Kasumi-1 (cell line): ENCODE data around the gene INO80E.

Experiments used
- DNase-seq, 2 experiments: peaks; one replicate each; lab custom pipeline; 2025; lab: John Stamatoyannopoulos, UW

The INO80E gene

GRCh38 chr16:29993191-29993902, 2.7 kb upstream of the INO80E start:
- DNase-seq = no peak

GRCh38 chr16:29993903-29994599, 2.0 kb upstream of the INO80E start:
- no peak for DNase-seq

DNA sequence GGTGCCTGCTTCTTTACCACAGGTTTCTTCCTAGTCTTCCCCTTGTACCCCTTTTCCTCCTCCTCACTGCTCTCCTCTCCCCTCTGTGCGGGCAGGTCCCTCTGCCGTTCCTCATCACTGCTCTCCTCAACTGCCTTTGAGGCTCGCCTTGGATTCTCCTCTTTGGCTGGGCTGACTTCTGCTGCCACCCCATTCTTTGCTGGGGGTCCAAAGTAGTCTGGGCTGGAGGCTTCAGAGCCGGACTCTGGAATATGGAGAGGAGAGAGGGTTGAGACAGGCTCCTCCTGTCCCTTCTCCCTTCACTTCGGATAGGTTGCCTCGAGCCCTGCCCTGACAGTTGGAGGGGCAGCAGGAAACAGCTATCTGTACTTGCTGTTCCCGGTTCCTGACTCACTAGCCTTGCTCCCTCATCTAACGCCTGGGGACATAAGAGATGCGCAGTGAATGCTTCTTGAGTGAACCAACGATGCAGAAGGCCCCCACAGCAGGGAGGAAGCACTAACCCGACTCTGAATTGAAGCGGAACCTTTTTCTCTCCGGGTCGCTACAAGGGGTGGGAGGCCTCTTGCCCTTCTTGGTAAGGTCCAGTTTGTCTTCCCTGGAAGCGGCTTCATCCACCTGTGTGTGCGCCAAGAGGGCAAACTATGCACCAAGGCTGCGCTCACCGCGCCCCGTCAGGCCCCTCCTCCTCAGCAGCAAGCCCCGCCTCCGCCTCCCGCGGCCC, 1.3 kb upstream of the INO80E start:
- DNase-seq = no peak

- peak; percentile 33 to 37 for DNase-seq
These were observed 624 bp upstream of the INO80E start, which contains the start of gene HIRIP3 for GRCh38 chr16:29995324-29995910. Gene HIRIP3 (minus strand): TSS chr16:29995617. CDS start chr16:29995605, 12 bp downstream.

DNA sequence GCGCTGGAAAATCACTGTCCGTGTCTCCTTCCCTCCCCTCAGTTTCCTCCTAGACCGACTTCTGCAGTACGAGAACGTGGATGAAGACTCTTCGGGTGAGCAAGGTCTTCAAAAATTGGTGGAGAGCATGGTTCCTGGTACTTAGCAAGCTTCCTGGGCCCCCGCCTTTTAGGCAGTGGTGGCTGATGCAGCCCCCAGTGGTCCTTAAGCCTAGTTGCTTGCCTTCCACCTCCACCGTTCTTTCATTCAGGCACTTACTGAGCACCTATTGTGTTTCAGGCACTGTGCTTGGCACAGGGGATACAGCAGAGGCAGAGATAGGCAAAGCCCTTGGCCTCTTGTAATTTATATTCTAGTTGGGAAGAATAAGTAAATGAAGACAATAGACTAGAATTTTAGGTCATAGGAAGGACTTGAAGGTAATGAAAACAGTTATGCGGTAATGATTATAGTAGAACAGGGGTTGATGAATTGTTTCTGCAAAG, 767 bp downstream of the INO80E start:
- DNase-seq = no peak

DNA sequence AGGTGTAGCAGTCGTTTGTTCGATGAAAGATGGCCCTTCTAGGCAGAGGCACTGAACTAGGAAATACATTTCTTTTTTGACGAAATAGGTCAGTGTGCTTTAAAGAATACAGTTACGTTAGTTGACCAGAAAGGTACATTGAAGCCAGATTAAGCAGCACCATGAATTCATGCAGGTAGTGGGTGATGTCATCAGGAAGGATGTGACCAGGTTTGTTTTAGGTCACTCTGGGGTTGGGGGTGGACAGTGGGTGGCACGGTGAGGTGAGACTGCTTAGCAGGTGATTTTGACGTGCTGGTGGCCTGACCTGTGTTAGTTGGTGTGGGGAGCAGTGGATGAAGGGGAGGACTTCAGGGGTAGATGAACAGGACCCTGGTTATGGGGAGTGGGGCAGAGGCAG, 3.6 kb downstream of the INO80E start:
- no peak for DNase-seq

- no peak for DNase-seq
These were observed 4.9 kb downstream of the INO80E start for GRCh38 chr16:30000735-30001631.

DNA sequence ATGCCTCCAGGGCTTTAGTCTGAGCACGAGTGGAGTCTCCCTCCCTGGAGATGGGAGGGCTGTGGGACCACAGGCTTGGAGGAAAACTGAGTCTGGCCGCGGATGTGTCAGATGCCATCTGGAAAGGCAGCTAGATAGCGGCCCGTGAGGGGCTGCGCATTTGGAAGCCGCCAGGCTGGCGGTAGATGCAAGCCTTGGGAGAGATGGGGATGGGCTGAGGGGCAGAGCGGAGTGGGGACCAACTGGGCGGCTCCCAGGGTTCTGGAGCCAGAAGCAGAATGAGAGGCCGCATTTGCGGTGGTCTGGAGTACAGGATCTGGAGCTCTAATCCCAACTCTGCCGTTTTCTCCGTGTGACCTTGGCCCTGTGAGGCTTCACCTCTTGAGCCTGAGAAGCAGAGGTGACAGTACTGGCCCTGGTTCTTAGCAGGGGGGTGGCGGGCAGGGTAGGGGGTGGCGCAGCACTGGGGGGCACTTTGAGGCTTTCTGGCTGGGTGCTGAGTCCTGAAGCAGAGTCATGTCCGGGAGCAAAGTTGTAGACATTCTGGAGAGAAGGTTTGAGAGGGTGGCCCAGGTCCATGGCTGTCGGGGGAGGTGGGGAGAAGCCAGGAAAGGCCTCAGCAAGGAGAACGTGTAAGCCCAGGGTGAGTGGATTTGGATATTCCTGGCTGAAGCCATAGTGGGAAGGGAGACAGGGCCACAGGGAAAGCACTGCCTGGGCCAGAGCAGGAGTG, 6.7 kb downstream of the INO80E start:
- no peak for DNase-seq

- no peak for DNase-seq
These were observed 7.8 kb downstream of the INO80E start for GRCh38 chr16:30003670-30004423.

- DNase-seq = no peak
These were observed 8.4 kb downstream of the INO80E start for GRCh38 chr16:30004424-30004776.

DNA sequence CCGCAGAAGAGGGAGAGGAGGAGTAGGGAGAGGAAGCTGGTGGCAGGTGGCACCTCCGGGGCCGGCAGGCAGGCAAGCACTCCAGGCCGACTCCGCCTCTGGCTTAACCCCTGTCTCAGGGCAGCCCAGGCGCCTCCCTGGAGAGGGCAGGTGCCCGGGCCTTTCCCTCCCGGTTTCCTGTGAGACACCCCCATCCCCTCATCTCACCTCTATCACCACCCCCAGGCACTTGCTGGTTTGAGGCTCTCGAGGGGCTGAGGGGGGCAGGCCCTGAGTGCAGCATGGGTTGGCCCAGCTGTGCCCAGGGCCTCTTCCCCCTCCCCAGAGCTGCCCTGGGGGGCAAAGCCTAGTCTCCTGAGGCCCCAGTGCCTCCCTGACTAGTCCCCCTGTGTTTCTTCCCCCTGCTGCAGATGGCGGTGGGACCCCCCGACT, 8.8 kb downstream of the INO80E start:
- DNase-seq = no peak

- DNase-seq = peak in 1 of 2 experiments; percentile 31
These were observed 9.5 kb downstream of the INO80E start for GRCh38 chr16:30005341-30006094.

GRCh38 chr16:30006095-30006473, 10.0 kb downstream of the INO80E start:
- no peak for DNase-seq

DNA sequence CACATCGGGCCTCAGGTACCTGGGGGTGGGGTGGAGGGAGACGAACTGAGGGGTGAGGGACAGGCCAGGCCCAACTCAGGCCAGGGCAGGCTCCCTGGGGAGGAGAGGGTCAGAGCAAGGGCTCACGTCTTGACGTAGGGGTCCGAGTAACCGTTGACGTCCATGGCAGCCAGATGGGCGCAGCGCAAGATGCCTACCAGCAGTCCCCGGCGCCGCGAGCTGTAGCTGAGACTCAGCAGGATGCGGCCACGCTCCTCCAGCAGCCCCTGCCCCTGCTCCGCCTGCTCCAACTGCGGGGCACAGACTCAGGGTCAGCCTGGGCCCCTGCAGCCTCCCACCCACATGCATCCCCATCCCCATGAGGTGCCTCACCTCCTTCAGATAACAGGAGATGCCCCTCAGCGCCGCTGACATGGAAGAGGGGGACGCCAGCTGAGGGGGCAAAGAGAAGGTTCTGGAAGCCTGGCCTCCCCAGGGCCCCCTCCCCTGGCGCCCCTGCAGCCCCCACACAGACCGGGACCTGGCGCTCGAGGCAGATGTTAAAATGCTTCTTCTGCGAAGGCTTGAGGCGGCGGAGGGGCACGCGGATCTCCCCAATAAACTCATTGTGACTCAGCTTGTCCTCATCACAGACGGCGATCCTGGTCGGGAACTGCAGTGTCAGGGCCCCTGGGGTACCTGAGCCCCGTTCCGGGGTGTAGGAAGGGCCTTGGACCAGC, 10.8 kb downstream of the INO80E start:
- DNase-seq = no peak

DNA sequence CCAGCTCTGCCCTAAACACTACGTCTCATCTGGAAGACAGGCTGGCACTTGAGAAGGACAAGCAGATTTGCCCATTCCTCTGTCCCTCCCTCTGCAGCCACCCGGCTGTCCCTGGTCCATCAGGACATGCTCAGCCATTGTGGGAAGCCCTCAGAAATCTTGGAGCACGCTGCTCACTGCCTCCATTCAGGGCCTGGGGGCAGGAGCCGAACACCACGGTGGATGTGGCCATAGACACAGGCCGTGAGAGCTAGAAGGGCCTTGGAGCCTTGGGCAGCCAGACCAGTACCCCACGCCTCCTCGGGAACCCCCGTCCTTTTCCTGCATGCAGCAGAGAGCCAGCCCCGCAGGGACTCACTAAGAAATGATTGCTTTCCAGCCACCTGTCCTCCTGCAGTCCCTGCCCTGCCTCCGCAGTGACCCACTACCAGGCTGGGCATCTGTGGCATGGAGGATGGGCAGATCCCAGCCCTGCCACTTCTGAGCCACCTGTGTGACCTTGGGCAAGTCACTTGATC, 11.4 kb downstream of the INO80E start:
- no peak for DNase-seq

- DNase-seq = no peak
These were observed 13.2 kb downstream of the INO80E start for GRCh38 chr16:30009085-30009862.
